Measurements from ENCODE around the gene SSU72. TPM values are rescaled to one million over a fixed set of nuclear protein-coding genes. Genes with fewer than 3 reads are reported as not detected.

SSU72 gene
- total RNA-seq, 1 experiment from 2014 or later: 104 TPM

GRCh38 chr1:1540818-1541628, 33.6 kb downstream of the SSU72 start:
- Mint-ChIP-seq H3K27ac (ENCODE audit: low read depth, unreplicated experiment) (no peak overlapping the region), H3K36me3 (ENCODE audit: insufficient read depth, unreplicated experiment) (peaks cover 35% of the 10 kb centered on the region), H3K9me3 (ENCODE audit: unreplicated experiment) (no peaks in the 10 kb centered on the region), H3K4me1 (ENCODE audit: insufficient read depth, unreplicated experiment) (no peaks in the 10 kb centered on the region), H3K27me3 (ENCODE audit: insufficient read depth, unreplicated experiment) (no peaks in the 10 kb centered on the region), H3K4me3 (ENCODE audit: unreplicated experiment) (no peak overlapping the region)
- CTCF ChIA-PET: no interaction called here
- intact Hi-C loops (cut with micrococcal nuclease): no loop called here
- BruUV-seq (replicated peaks): no TSS peak
- DNase-seq (ENCODE audit: unreplicated experiment): no peak
- TF ChIP-seq CTCF (IDR thresholded peaks at IDR 0.05; ENCODE audit: unreplicated experiment): no peak
- POLR2A ChIA-PET: interaction anchor here (1.2 kb wide), 1 partner anchor 11 kb away, joined by 3 read pairs; no protein-coding TSS in a partner anchor

- H3K27ac Mint-ChIP-seq (ENCODE audit: low read depth, unreplicated experiment): no peak within 1 kb of the TSS
Observed at GRCh38 chr1:1540090-1540817, 34.4 kb downstream of the SSU72 start, which contains the start of gene TMEM240. Gene TMEM240, minus strand, starts transcription at chr1:1540624. Its CDS starts 278 bp downstream, at chr1:1540346.

GRCh38 chr1:1539310-1540089, 35.2 kb downstream of the SSU72 start:
- Mint-ChIP-seq H3K4me3 (ENCODE audit: unreplicated experiment) (no peak overlapping the region), H3K27me3 (ENCODE audit: insufficient read depth, unreplicated experiment) (no peaks in the 10 kb centered on the region), H3K36me3 (ENCODE audit: insufficient read depth, unreplicated experiment) (peaks cover 28% of the 10 kb centered on the region), H3K27ac (ENCODE audit: low read depth, unreplicated experiment) (no peak overlapping the region), H3K4me1 (ENCODE audit: insufficient read depth, unreplicated experiment) (no peaks in the 10 kb centered on the region), H3K9me3 (ENCODE audit: unreplicated experiment) (no peaks in the 10 kb centered on the region)
- ChIA-PET CTCF (no interaction called here), POLR2A (no interaction called here)
- intact Hi-C loops (cut with micrococcal nuclease): no loop called here
- no peak for TF ChIP-seq CTCF (IDR thresholded peaks at IDR 0.05; ENCODE audit: unreplicated experiment)
- DNase-seq (ENCODE audit: unreplicated experiment): no peak
- BruUV-seq (replicated peaks): no TSS peak

More at GRCh38 chr1:1540090-1540817, 34.4 kb downstream of the SSU72 start, which contains the start of gene TMEM240:
- no TSS peak for BruUV-seq (replicated peaks)
- intact Hi-C loops (cut with micrococcal nuclease): no loop called here
- peaks cover 33% of the 10 kb centered on the region for H3K36me3 Mint-ChIP-seq (ENCODE audit: insufficient read depth, unreplicated experiment)
- ChIA-PET POLR2A (no interaction called here), CTCF (no interaction called here)
- no peaks in the 10 kb centered on the region for H3K9me3 Mint-ChIP-seq (ENCODE audit: unreplicated experiment)
- no peaks in the 10 kb centered on the region for H3K4me1 Mint-ChIP-seq (ENCODE audit: insufficient read depth, unreplicated experiment)
- H3K4me3 Mint-ChIP-seq (ENCODE audit: unreplicated experiment): no peak within 1 kb of the TSS
- no peak for DNase-seq (ENCODE audit: unreplicated experiment)
- TF ChIP-seq CTCF (IDR thresholded peaks at IDR 0.05; ENCODE audit: unreplicated experiment): no peak
- H3K27me3 Mint-ChIP-seq (ENCODE audit: insufficient read depth, unreplicated experiment): no peaks in the 10 kb centered on the region

- Mint-ChIP-seq H3K9me3 (ENCODE audit: unreplicated experiment) (no peaks in the 10 kb centered on the region), H3K36me3 (ENCODE audit: insufficient read depth, unreplicated experiment) (peaks cover 28% of the 10 kb centered on the region), H3K27me3 (ENCODE audit: insufficient read depth, unreplicated experiment) (no peaks in the 10 kb centered on the region), H3K4me3 (ENCODE audit: unreplicated experiment) (no peak overlapping the region), H3K4me1 (ENCODE audit: insufficient read depth, unreplicated experiment) (no peaks in the 10 kb centered on the region), H3K27ac (ENCODE audit: low read depth, unreplicated experiment) (no peak overlapping the region)
- intact Hi-C loops (cut with micrococcal nuclease): no loop called here
- ChIA-PET CTCF (interaction anchor here (0.6 kb wide), 1 partner anchor 366 kb away, joined by 4 read pairs; no protein-coding TSS in a partner anchor), POLR2A (no interaction called here)
- no peak for DNase-seq (ENCODE audit: unreplicated experiment)
- BruUV-seq (replicated peaks): no TSS peak
- no peak for TF ChIP-seq CTCF (IDR thresholded peaks at IDR 0.05; ENCODE audit: unreplicated experiment)
Observed at GRCh38 chr1:1538989-1539309, 35.7 kb downstream of the SSU72 start.
